ENCODE measurements around the gene INSL3. TPM values are rescaled to one million over a fixed set of nuclear protein-coding genes. Genes with fewer than 3 reads are reported as not detected.

Gene INSL3
- total and polyA plus RNA-seq, 2 of the 13 experiments (the other 11 are each of a cell fraction or from before 2014, with no cell fraction given), result 0.30 TPM; not detected in 1

DNA sequence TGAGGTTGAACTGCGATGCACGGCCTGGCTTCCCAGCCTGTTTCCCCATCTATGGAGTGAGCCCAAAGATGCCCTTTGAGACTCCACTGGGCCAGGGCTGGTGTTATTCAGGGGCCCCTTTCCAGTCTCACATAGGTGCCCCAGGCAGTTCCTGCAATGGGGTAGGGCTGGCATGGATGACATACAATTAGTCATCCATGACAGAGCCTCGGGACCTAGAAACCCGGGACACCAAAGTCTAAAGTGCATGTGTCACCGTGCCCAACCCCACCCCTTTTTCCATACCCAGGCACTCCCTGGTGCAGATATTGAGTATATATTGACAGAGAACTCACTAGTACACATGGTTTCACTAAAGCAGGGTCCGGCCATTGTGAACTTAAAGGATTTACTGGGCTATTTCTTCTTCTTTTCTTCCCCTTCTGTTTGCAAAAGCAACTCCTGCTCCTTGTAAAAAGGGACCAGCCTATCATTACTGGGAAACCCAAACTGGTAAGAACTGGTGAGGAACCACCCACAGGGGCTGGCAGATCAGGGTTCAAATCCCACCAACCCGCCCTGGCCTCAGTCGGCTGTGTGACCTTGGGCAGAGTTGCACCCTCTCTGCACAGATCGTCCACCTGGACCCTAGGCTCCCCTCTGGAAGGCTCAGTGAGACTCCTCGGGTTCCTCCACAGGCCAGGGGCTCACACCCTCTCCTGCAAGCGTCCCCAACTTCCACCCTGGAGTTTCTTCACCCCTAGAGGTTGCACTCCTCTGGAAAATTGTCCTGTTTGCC is 23.7 kb downstream of the INSL3 start (continued):
- TF ChIP-seq ZBTB4 (CRISPR knock-in tag; IDR thresholded peaks at IDR 0.05; ENCODE audit: borderline replicate concordance) (no peak), SP5 (CRISPR knock-in tag; IDR thresholded peaks at IDR 0.05; ENCODE audit: borderline replicate concordance, low read depth) (peak; percentile 89), ZNF496 (CRISPR knock-in tag; IDR thresholded peaks at IDR 0.05; ENCODE audit: insufficient replicate concordance) (no peak), FOSL1 (CRISPR knock-in tag; IDR thresholded peaks at IDR 0.05; ENCODE audit: borderline replicate concordance) (peak; percentile 69; the same call in 1 of the 2 replicates), SNAPC2 (CRISPR knock-in tag; IDR thresholded peaks at IDR 0.05) (no peak), RFXANK (CRISPR knock-in tag; IDR thresholded peaks at IDR 0.05) (no peak), ISX (CRISPR knock-in tag; conservative IDR thresholded peaks at IDR 0.05) (no peak), POLR2AphosphoS5 (IDR thresholded peaks at IDR 0.05; ENCODE audit: low read depth, low read length) (no peak), RCOR2 (CRISPR knock-in tag; IDR thresholded peaks at IDR 0.05) (no peak), ZBTB8A (CRISPR knock-in tag; IDR thresholded peaks at IDR 0.05; ENCODE audit: borderline replicate concordance, low read depth) (no peak), SNRNP70 (IDR thresholded peaks at IDR 0.05; ENCODE audit: low read depth, low read length) (no peak), ZNF446 (CRISPR knock-in tag; IDR thresholded peaks at IDR 0.05) (no peak), MAFG (CRISPR knock-in tag; IDR thresholded peaks at IDR 0.05) (no peak), PLSCR1 (CRISPR knock-in tag; IDR thresholded peaks at IDR 0.05; ENCODE audit: borderline replicate concordance) (no peak), SIX4 (CRISPR knock-in tag; IDR thresholded peaks at IDR 0.05) (no peak)
- TF ChIP-seq, protein P1, sequence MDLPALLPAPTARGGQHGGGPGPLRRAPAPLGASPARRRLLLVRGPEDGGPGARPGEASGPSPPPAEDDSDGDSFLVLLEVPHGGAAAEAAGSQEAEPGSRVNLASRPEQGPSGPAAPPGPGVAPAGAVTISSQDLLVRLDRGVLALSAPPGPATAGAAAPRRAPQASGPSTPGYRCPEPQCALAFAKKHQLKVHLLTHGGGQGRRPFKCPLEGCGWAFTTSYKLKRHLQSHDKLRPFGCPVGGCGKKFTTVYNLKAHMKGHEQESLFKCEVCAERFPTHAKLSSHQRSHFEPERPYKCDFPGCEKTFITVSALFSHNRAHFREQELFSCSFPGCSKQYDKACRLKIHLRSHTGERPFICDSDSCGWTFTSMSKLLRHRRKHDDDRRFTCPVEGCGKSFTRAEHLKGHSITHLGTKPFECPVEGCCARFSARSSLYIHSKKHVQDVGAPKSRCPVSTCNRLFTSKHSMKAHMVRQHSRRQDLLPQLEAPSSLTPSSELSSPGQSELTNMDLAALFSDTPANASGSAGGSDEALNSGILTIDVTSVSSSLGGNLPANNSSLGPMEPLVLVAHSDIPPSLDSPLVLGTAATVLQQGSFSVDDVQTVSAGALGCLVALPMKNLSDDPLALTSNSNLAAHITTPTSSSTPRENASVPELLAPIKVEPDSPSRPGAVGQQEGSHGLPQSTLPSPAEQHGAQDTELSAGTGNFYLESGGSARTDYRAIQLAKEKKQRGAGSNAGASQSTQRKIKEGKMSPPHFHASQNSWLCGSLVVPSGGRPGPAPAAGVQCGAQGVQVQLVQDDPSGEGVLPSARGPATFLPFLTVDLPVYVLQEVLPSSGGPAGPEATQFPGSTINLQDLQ (CRISPR knock-in tag; IDR thresholded peaks at IDR 0.05), result no peak
- TF ChIP-seq, protein P2, sequence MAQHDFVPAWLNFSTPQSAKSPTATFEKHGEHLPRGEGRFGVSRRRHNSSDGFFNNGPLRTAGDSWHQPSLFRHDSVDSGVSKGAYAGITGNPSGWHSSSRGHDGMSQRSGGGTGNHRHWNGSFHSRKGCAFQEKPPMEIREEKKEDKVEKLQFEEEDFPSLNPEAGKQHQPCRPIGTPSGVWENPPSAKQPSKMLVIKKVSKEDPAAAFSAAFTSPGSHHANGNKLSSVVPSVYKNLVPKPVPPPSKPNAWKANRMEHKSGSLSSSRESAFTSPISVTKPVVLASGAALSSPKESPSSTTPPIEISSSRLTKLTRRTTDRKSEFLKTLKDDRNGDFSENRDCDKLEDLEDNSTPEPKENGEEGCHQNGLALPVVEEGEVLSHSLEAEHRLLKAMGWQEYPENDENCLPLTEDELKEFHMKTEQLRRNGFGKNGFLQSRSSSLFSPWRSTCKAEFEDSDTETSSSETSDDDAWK (CRISPR knock-in tag; IDR thresholded peaks at IDR 0.05), result no peak
- TF ChIP-seq, protein P3, sequence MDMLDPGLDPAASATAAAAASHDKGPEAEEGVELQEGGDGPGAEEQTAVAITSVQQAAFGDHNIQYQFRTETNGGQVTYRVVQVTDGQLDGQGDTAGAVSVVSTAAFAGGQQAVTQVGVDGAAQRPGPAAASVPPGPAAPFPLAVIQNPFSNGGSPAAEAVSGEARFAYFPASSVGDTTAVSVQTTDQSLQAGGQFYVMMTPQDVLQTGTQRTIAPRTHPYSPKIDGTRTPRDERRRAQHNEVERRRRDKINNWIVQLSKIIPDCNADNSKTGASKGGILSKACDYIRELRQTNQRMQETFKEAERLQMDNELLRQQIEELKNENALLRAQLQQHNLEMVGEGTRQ (IDR thresholded peaks at IDR 0.05; ENCODE audit: low read depth, low read length), result no peak
- TF ChIP-seq, protein P3 (CRISPR knock-in tag; IDR thresholded peaks at IDR 0.05; ENCODE audit: borderline replicate concordance), result no peak
